CD4-positive, alpha-beta T cell treated with Interleukin-15 for 4 hours (primary cell): ENCODE measurements around the gene CBFB.
"Not testable (repeated sequence)": the region's sequence is repeated elsewhere in the genome, so short reads cannot be mapped to it uniquely, and the experiment has no call there.

Source experiments
- DNase-seq: peaks from one replicate; pipeline ENCODE4 v3.0.0-alpha.2; 2020; ENCODE audit warnings: low spot score

CBFB gene

DNA sequence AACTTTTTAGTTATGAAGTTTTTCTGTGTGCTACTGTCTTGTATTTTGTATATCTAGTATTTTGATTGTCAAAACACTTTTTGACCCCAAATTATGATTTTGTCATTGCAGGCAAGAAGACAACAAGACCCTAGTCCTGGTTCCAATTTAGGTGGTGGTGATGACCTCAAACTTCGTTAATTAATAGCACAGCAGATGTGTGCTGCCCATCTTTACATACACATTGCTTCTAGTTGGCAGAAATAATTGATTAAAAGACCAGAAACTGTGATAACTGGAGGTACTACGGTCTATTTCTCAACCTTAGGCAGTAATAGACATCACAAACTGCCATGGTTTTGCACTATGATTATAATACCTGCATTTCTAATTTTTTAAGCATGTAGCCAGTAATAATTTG is 69.7 kb downstream of the CBFB start:
- no peak for DNase-seq

DNA sequence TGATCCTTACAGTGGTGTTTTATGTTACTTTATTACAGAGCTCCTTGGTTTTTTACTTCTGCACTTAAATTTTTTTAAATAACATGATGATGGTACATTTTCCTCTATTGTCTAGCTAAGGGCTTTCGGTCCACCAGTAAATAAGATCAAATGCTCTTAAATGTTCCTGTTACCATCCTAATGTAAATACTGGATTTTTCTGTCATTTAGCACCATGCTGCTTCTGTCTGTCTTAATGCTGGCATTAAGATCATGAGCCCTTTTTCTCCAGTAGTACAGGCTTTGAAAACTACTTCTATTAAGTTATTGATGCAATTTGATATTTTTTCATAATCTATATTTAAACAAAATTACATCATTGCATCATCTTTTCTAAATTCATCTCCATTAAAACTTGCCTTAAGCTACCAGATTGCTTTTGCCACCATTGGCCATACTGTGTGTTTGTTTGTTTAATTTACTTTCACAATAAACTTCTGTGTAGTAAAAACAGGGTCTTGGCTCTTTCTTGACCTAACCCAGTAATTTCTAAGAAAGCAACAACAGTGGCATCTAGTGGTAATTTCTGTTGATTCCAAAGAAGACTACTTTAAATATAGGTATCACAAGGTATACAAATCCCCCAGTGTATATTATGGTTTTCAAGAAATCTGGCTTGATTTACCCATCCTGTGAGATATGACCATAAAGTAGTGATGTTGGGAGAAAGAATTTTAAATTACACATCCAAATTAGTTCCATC is 71.8 kb downstream of the CBFB start:
- DNase-seq: peak; percentile 38

DNA sequence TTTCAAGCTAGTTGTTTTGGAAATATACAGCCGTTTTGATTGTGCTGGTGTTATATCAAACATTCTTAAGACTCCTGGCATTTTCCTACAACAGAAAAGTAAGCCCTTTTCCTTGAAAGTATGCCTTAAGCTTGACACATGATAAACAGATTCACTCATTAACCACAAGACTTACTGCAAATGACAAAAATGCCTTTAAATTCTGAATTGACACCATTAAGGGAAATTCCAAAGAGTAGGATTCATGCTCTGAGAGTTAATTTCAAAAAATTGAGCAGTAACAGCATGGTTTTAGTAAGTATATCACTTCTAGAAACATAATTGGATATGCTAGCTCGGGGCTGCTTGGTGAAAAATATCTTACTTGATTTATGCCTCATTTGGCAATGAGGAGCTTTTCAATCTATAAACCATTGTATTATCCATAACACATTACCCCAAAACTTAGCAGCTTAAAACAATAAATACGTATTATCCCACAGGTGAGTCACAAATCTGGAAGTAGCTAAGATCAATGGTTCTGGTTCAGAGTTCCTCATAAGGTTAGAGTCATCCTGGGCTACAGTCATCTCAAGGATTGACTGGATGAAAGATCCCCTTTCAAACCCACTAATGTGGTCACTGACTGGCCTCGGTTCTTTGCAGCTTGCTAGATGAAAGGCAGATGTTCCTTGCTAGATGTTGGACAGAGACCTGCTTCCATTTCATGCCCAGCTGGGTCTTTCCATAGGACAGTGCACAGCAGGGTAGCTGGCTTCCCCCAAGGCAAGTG is 72.5 kb downstream of the CBFB start:
- no peak for DNase-seq

DNA sequence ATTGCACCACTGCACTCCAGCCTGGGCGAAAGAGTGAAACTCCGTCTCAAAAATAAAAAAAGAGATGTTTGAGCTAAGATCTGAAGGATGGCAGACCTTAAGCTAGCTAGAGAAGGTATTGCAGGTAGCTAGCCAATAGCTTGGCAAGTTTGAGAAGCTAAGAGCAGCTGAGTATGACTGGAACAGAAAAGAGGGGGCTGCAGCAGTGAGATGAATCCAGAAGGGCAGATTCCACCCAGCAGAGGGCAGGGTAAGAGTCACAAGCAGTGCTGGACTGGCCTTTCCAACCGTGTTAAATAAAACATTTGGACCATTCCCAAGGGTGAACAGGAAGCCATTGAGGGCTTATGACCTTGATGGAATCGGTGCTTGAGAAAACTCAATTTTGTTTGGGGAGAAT is 75.1 kb downstream of the CBFB start:
- no peak for DNase-seq

DNA sequence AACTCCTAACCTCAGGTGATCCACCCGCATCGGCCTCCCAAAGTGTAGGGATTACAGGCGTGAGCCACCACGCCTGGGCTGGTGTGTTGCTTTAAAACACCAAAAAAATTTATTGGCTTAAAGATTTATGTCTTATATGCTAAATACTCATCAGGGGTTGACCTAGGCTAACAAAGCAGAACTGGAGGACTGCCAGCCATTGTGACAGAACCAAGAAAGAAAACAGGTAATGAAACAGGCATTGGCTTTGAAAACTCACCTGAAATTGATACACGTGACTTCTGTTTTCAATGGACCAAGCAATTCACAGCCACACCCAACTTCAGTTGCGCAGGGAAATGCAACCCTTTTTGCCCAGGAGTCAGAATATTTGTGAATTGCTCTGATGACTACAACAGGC is 75.9 kb downstream of the CBFB start:
- DNase-seq: no peak

DNA sequence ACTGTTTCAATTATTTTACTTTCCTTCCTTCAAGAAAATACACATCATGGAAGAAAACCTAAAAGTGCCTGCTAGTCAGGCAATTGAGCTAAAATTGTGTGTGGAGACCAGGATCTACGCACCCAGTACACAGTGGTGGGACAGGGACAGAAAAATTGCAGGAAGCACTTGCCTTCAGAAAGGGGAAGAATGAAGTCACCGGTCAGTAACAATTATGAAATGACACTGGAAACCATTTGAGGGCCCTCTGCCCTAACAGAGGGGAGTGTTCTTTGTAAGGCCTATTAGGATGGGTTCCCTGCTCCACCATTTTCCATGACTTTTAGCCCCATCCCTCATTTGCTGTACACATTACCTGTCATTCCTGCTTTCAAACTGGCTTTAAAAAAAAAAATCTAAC is 76.3 kb downstream of the CBFB start:
- no peak for DNase-seq

DNA sequence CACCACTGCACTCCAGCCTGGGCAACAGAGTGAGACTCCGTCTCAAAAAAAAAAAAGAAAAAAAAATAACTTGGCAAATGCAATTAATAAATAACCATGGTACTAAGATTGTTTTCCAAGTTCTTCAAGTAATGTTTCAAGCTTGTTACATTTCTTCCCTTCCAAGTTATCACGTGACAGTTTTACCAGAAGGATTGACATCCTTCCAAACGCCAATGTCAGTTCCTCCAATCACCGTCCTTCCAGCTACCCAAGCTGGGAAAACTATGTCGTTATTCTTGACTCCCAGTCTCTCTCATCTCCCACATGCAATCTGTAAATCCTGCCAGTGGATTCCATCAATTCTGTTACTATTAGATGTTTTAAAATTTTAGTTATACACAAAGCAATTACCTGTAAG is 76.9 kb downstream of the CBFB start:
- no peak for DNase-seq

DNA sequence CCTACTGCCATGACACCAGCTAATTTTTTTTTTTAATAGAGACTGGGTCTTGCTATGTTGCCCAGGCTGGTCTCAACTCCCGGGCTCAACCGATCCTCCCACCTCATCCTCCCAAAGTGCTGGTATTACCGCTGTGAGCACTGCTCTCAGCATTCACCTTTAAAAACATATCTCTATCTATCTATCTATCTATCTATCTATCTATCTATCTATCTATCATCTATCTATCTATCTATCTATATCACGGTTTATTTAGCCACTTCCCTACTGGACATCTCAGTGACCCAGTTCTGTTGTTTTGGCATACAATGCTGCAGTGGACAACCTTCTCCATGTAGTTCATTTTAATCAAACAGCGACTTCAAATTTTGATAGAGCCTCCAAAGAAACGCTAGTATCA is 79.5 kb downstream of the CBFB start:
- DNase-seq: no peak

DNA sequence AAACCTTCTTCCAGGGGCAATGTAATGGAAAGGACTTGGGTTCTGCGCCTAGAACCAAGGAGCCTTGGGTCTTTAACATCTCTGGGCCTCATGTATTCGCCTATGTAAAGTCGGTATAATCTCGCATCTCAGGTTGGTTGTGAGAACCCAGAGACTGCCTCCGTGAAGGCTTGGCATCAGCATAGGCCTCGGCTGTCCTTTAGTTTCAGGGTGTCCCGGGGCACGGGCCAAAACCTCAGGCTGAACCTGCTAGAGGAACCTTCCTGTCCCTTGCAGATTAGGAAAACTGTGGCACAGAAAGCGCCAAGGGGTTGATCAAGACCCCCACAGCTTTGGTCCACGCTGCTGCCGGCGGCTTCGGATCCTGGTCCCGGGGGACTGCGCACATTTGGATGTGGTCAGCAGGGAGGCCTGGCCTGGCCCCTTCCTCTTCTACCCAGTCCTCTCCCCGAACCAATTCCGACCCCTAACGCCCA is 80.0 kb downstream of the CBFB start:
- no peak for DNase-seq

DNA sequence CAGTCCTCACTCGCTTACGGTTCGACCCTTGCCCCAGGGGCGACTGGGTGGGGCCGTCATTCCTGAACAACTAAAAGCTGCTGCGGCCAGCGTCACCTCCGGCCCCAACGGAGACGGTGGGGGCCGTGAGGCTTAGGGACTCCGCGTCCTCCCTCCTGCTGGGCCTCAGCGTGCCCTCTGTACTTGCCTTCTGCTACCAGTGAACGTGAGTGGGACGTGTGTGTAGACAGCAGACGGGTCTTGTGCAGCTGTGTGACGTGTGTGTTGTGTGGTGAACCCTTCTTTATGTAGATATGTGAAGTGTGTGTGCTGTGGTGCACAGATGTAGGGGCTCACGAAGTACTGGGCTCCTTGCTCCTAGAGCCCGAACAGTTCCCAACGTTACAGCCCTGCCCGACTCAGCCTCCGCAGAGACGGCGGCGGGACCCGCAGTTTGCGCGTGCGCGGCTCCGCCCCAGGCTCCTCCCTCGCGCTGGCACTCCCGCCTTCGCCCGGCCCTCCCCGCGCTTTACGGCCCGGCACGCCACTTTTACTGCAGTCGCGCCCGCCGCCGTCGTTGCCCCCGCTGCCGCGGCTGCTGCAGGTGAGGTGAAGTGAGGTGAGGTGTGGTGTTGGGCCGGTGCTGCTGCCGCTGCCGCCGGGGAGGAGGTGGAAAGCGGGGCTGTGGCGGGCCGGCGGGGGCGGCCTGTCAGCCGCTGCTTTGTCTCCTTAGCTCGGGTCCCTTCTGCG is 80.6 kb downstream of the CBFB start, which contains the start of gene PHAF1:
TSS of gene PHAF1 (plus strand) at position 535 of the 729 bp plus-strand sequence. CDS start 235 bp downstream, outside the sequence.
- peak; percentile 95 for DNase-seq

DNA sequence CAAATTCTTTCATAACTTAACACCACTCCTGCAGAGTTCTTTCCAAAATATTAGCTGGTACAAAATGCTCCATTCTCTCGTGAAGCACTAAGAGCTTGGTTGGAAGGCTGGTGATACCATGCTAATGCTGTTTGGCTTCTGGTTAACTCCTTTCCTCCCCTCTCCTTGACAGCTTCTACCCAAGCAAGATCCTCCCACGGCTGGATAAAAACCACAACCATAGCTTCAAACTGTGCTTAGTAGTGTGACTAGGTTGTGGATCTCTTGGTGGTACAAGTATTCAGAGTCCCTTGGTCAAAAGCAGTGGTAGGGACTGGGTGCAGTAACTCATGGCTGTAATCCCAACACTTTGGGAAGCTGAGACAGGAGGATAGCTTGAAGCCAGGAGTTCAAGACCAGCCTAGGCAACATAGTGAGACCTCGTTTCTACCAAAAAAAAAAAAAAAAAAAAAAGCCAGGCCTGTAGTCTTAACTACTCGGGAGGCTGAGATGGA is 83.0 kb downstream of the CBFB start:
- no peak for DNase-seq

DNA sequence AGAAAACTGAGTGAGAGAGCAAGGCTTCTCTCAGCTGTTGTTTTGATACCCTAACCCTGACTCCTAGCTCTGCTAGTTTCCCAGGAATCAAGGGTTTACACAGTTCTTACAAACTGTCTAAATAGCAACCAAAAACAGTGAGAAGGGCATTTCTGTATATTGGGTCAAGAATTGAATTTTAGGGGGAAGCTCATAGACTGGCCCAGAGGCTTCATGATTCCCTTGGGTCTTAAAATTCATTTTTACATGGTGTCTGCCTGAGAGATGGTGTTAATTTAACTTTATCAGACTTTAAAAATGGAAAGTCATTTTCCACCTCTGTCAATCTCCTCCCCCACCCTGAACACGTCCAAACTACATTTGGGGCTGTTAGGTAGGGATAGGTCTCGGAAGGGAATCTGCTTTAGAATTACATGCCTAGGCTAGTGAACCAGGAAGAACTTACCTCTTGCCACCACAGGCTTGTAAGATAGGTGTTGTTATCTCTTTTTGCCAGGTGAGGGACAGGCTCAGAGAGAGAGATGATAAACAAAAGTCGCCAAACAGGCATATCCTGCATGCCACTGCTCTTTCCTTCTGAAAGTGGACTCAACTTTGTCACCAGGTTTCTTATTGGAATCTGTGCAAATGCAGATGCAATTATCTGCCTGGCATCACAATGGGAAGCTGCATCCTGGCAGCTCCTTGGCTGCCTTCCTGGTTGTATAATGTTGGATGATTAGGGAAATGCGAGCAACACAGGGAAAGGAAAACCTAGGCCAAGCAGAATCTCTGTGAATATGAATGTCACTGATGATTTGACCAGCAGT is 83.8 kb downstream of the CBFB start:
- DNase-seq: no peak

DNA sequence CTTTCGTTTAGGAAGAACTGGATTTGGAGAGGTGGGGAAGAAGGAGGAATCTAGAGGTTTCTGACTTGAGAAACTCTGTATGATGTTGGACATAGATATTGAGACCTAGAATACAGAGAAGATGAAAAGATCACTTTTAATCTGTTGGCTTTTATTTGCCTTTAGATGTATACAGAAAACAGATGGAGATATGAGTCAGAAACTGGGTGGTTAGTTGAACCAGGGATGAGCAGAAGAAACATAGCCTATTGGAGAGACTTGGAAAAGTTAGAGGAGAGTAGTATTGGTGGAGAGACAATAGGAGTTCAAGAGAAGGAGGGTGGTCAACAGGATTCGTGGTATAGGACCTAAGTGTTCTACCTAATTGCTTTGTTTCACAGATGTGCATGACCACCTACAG is 85.8 kb downstream of the CBFB start:
- no peak for DNase-seq

DNA sequence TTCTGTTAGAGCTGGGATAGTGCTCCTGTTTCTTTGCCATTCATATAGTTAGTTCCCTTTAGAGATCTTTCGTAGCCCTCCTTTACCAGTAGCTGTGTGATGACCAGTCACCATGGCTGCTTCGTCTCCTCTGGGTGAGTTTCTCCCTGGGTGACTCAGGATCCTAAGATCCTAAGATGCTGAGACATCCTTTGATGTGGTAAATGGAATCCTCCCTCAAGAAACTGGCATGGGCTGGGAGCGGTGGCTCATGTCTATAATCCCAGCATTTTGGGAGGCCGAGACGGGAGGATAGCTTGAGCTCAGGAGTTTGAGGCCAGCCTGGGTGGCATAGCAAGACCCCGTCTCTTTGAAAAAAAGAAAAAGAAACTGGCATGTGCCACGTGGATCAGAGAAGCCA is 86.7 kb downstream of the CBFB start:
- no peak for DNase-seq

DNA sequence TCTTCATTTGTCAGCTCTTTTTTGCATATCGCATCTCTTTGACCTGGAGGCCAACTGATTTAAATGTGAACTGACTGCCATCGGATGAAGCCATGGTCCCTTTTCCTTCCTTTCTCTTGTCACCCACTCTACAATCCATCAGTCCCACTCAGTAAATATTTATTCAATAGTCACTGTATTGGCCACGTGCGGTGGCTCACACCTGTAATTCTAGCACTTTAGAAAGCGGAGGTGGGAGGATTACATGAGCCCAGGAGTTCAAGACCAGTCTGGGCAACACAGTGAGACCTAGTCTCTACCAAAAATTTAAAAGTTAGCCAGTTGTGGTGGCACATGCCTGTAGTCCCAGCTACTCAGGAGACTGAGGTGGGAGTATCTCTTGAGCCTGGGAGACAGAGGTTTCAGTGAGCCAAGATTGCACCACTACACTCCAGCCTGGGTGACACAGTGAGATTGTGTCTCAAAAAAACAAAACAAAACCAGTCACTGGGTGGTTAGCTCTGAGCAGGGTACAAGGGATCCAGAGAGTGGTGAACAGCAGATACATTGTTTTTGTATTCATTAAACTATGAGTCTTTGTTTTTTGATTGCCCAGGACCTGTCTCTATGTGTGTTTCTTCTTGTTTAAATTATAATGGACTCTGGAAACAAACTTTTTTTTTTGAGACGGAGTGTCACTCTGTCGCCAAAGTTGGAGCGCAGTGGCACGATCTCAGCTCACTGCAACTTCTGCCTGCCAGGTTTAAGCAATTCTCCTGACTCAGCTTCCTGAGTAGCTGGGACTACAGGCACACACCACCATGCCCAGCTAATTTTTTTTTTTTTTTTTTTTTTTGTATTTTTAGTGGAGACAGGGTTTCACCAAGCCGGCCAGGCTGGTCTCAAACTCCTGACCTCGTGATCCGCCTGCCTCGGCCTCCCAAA is 87.7 kb downstream of the CBFB start:
- no peak for DNase-seq

DNA sequence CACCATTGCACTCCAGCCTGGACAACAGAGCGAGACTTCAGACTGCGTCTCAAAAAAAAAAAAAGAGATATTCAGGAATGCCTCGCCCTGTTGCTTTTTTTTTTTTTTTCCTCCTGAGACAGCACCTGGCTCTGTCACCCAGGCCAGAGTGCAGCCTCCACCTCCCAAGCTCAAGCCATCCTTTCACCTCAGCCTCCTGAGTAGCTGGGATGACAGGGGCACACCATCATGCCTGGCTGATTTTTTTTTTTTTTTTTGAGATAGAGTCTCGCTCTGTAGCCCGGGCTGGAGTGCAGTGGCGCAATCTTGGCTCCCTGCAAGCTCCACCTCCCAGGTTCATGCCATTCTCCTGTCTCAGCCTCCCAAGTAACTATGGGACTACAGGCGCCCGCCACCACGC is 88.8 kb downstream of the CBFB start:
- no peak for DNase-seq

DNA sequence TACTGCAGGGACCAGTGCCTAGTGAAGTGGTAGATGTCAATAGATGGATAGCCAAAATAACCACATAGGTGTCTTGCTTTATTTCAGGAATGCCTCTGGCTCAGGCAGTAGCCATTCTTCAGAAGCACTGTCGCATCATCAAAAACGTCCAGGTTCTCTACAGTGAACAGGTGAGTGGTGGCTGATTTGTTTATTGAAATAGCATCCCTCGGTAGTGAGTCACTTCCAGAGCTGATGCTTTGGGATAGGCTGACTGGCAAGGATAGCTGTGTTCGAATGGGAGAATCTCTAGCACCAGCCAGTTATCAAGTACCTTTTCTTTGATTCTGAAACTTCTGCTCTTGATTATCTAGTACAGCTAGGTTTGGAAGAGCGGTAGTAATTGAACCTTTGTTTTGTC is 91.1 kb downstream of the CBFB start:
- DNase-seq: no peak

DNA sequence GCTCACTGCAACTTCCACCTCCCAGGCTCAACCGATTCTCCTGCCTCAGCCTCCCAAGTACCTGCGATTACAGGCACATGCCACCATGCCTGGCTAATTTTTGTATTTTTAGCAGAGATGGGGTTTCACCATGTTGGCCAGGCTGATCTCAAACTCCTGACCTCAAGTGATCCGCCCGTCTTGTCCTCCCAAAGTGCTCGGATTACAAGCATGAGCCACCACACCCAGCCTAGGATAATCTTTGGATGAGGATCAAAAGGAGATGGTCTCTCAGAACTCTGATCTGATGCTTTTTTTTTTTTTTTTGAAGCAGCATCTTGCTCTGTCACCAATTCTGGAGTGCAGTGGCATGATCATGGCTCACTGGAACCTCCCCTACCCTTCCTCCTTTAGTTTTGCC is 93.8 kb downstream of the CBFB start:
- DNase-seq: not testable (repeated sequence)

DNA sequence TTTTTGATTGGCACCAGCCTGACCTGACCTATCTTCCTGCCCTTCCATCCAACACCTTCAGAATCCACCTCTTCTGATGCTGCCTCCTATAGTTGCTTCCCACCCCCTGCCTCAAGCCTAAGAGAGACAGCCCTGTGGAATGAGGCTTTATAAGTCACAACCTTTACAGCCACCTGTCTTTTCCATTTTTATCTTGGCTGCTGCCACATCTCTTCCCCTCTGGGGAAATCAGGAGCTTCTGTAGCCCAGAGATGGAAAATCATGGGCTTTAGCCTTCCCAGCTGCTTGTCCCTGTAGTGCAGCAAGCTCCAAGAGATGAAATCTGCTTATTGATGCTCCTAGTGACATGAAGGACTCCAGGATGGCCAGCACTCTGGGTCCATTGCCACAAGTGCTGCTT is 99.5 kb downstream of the CBFB start:
- no peak for DNase-seq

DNA sequence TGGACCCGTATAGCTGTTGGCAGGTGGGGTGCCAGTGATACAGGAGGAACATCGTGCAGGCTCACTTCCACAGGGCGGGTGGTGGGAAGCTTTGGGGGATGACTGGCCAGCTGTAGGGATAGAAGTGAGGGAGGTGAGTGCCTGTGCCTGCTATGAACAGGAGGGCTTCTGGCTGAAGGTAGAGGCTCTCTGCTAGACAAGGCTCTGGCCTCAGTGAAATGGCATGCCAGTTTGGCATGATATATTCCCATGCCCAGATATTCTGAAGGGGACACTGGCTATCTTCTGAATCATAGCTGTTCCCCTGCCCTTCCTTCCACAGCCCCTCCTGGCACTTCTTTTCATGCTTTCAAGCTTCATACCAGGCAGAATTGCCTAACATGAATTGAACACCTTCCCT is 99.9 kb downstream of the CBFB start:
- no peak for DNase-seq

DNA sequence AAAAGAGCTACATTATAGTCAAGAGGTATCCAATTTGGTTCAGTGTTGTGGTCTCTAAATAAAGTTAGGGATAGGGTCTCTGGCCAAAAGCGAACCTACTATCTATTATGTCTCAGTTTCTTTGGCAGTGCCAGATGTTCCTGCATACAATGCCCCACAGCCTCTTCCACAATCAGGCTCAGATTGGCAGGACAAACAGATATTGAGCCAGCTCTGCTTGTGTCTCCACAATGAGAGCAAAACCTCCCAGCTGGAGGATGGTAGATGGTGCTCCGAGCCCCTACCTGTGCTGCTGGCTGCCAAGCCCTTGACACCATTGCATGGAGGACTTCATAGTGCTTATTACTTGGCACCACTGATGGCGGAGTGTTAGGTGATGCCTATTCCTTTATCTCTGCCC is 100.5 kb downstream of the CBFB start:
- DNase-seq: no peak
